Measurements from ENCODE around the gene B3GALNT2.

Gene B3GALNT2

DNA sequence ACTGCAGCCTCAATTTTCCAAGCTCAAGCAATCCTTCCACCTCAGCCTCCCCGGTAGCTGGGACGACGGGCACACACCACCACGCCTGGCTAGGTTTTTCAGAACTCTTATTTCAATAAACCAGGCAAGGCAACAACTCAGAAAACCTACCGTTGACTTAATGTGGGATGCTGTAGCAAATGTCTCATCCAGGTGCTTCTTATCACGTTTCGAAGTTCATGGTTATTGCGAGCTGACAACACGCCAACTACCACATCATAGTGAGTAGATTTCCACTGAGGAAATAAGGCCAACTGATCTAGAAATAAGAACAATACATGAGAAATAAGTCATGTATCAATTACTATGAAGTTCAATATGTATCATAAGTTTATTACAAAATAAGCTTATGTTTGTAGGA is 9.7 kb downstream of the B3GALNT2 start:
- H2AK5ac ChIP-seq (ENCODE audit: low read length, severe bottlenecking) = no peak overlapping the region
- no peak overlapping the region for H2BK120ac ChIP-seq (ENCODE audit: low read depth, low read length)
- no peak overlapping the region for H3K4me3 ChIP-seq (ENCODE audit: insufficient read depth in 1 of 2, low read depth in 1 of 2, low read length in 2 of 2)
- no peak overlapping the region for H2AFZ ChIP-seq (ENCODE audit: low read depth, low read length)
- no peak overlapping the region for H3K4ac ChIP-seq (ENCODE audit: low read depth in 1 of 2, low read length in 2 of 2)
- peaks cover 11% of the 10 kb centered on the region for H3K79me1 ChIP-seq (replicated peaks; ENCODE audit: low read length, poor library complexity, severe bottlenecking)
- H4K91ac ChIP-seq (ENCODE audit: low read length) = no peak overlapping the region
- no peak overlapping the region for H3K4me2 ChIP-seq (ENCODE audit: low read length, poor library complexity, severe bottlenecking)
- H3K18ac ChIP-seq (ENCODE audit: low read depth in 1 of 2, low read length in 2 of 2) = no peak overlapping the region
- H3K9ac ChIP-seq (ENCODE audit: low read length) = no peak overlapping the region
- 99% methylated on average over 7 of the region's 9 CpGs for WGBS
- no peak overlapping the region for H2BK15ac ChIP-seq (ENCODE audit: low read depth, poor library complexity, severe bottlenecking)
- H2BK12ac ChIP-seq (ENCODE audit: low read length in 2 of 2) = no peak overlapping the region
- H3K27ac ChIP-seq (ENCODE audit: low read length, poor library complexity, severe bottlenecking) = no peak overlapping the region
- no peaks in the 10 kb centered on the region for H3K9me3 ChIP-seq (ENCODE audit: control insufficient read depth, low read length)
- no peak overlapping the region for H3K14ac ChIP-seq (ENCODE audit: low read length in 2 of 2)
- no peak overlapping the region for H4K8ac ChIP-seq (ENCODE audit: low read length)
- H3K23ac ChIP-seq (ENCODE audit: low read length in 2 of 2) = no peak overlapping the region
- peaks cover 2% of the 10 kb centered on the region for H3K4me1 ChIP-seq (ENCODE audit: control insufficient read depth, insufficient read depth, low read depth, low read length)
- H3K27me3 ChIP-seq (ENCODE audit: control insufficient read depth in 1 of 2, insufficient read depth in 1 of 2, low read length in 2 of 2) = no peaks in the 10 kb centered on the region
- H2BK5ac ChIP-seq (ENCODE audit: low read depth, low read length, poor library complexity, severe bottlenecking) = no peak overlapping the region
- DNase-seq = no peak
- peaks cover 5 to 44% of the 10 kb centered on the region in 2 experiments for H3K36me3 ChIP-seq (ENCODE audit: control insufficient read depth in 1 of 2, insufficient read depth in 2 of 2, low read depth in 1 of 2, low read length in 2 of 2)

DNA sequence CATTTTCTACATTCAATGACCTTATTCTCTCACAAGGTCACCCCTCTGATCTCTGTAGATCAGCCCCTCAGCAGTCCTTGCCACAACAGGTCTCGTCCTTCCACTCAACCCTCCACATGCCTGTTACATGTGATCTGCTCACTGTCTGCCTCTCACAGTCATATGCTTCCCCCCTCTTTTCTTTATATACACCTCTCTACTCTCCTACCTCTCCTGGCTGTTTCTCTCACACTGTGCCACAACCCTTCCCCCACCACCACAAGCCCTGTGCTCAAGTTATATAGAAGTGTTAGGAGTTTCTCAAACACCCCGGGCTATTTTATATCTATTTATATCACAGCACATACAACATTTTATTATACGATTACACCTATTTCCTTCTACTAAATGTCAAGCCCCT is 12.6 kb downstream of the B3GALNT2 start:
- Histone ChIP-seq H3K23ac (ENCODE audit: low read length in 2 of 2) (no peak overlapping the region), H3K27ac (ENCODE audit: low read length, poor library complexity, severe bottlenecking) (no peak overlapping the region), H3K27me3 (ENCODE audit: control insufficient read depth in 1 of 2, insufficient read depth in 1 of 2, low read length in 2 of 2) (no peaks in the 10 kb centered on the region), H3K79me1 (replicated peaks; ENCODE audit: low read length, poor library complexity, severe bottlenecking) (peaks cover 13% of the 10 kb centered on the region), H3K4me1 (ENCODE audit: control insufficient read depth, insufficient read depth, low read depth, low read length) (peaks cover 2% of the 10 kb centered on the region), H2AFZ (ENCODE audit: low read depth, low read length) (no peak overlapping the region), H2BK120ac (ENCODE audit: low read depth, low read length) (no peak overlapping the region), H2BK5ac (ENCODE audit: low read depth, low read length, poor library complexity, severe bottlenecking) (no peak overlapping the region), H3K18ac (ENCODE audit: low read depth in 1 of 2, low read length in 2 of 2) (no peak overlapping the region), H3K9me3 (ENCODE audit: control insufficient read depth, low read length) (no peaks in the 10 kb centered on the region), H4K8ac (ENCODE audit: low read length) (no peak overlapping the region), H3K4me3 (ENCODE audit: insufficient read depth in 1 of 2, low read depth in 1 of 2, low read length in 2 of 2) (no peak overlapping the region), H3K9ac (ENCODE audit: low read length) (no peak overlapping the region), H3K36me3 (ENCODE audit: control insufficient read depth in 1 of 2, insufficient read depth in 2 of 2, low read depth in 1 of 2, low read length in 2 of 2) (peaks cover 5 to 54% of the 10 kb centered on the region in 2 experiments), H3K4ac (ENCODE audit: low read depth in 1 of 2, low read length in 2 of 2) (no peak overlapping the region), H2AK5ac (ENCODE audit: low read length, severe bottlenecking) (no peak overlapping the region), H2BK12ac (ENCODE audit: low read length in 2 of 2) (no peak overlapping the region), H4K91ac (ENCODE audit: low read length) (no peak overlapping the region), H3K14ac (ENCODE audit: low read length in 2 of 2) (no peak overlapping the region), H3K4me2 (ENCODE audit: low read length, poor library complexity, severe bottlenecking) (no peak overlapping the region), H2BK15ac (ENCODE audit: low read depth, poor library complexity, severe bottlenecking) (no peak overlapping the region)
- DNase-seq = no peak
- WGBS = 90% methylated on average over 3 of the region's 3 CpGs

DNA sequence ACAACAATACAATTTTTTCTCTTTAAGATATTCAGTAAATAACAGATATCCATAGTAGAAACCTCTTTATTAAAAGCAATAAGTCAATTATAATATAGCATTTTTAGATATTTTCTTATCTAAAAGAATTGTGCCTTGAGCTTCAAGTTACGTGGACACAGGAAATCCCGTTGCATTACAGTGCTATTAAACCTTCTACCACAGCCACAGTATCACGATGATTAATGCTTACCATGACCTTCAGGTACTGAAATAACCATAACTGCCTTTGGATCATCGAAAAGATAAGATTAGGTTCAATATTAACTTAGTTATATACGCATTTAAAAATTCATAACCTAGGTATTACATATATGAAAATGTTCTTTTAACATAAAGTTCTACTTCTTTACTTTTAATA is 17.9 kb downstream of the B3GALNT2 start:
- whole genome bisulfite sequencing = 87% methylated on average over 3 of the region's 5 CpGs
- Histone ChIP-seq H4K8ac (ENCODE audit: low read length) (no peak overlapping the region), H3K18ac (ENCODE audit: low read depth in 1 of 2, low read length in 2 of 2) (no peak overlapping the region), H3K4me1 (ENCODE audit: control insufficient read depth, insufficient read depth, low read depth, low read length) (no peaks in the 10 kb centered on the region), H2BK15ac (ENCODE audit: low read depth, poor library complexity, severe bottlenecking) (no peak overlapping the region), H3K4ac (ENCODE audit: low read depth in 1 of 2, low read length in 2 of 2) (no peak overlapping the region), H2AK5ac (ENCODE audit: low read length, severe bottlenecking) (no peak overlapping the region), H3K79me1 (replicated peaks; ENCODE audit: low read length, poor library complexity, severe bottlenecking) (peaks cover 8% of the 10 kb centered on the region), H3K23ac (ENCODE audit: low read length in 2 of 2) (no peak overlapping the region), H3K9me3 (ENCODE audit: control insufficient read depth, low read length) (no peaks in the 10 kb centered on the region), H3K27me3 (ENCODE audit: control insufficient read depth in 1 of 2, insufficient read depth in 1 of 2, low read length in 2 of 2) (no peaks in the 10 kb centered on the region), H3K4me2 (ENCODE audit: low read length, poor library complexity, severe bottlenecking) (no peak overlapping the region), H4K91ac (ENCODE audit: low read length) (no peak overlapping the region), H2BK5ac (ENCODE audit: low read depth, low read length, poor library complexity, severe bottlenecking) (no peak overlapping the region), H2AFZ (ENCODE audit: low read depth, low read length) (no peak overlapping the region), H3K36me3 (ENCODE audit: control insufficient read depth in 1 of 2, insufficient read depth in 2 of 2, low read depth in 1 of 2, low read length in 2 of 2) (peaks cover 5 to 51% of the 10 kb centered on the region in 2 experiments), H3K14ac (ENCODE audit: low read length in 2 of 2) (no peak overlapping the region), H2BK12ac (ENCODE audit: low read length in 2 of 2) (no peak overlapping the region), H3K27ac (ENCODE audit: low read length, poor library complexity, severe bottlenecking) (no peak overlapping the region), H3K9ac (ENCODE audit: low read length) (no peak overlapping the region), H2BK120ac (ENCODE audit: low read depth, low read length) (no peak overlapping the region), H3K4me3 (ENCODE audit: insufficient read depth in 1 of 2, low read depth in 1 of 2, low read length in 2 of 2) (no peak overlapping the region)
- no peak for DNase-seq

DNA sequence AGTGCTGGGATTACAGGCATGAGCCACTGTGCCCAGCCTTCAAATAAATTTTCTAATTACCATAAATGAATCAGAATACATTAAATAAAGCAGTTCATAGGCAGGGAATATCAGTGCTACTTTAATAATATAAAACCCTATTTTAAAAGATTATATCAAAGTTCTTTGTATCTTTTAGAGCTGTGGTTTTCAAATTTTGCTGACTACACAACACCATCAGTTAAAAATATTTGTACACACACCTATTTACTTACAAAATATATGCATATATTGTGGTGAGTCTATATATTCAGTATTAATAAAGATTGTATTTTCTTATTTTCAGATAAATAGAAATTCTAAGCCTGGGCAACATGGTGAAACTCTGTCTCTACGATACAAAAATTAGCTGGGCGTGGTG is 18.7 kb downstream of the B3GALNT2 start:
- Histone ChIP-seq H2BK15ac (ENCODE audit: low read depth, poor library complexity, severe bottlenecking) (no peak overlapping the region), H3K9me3 (ENCODE audit: control insufficient read depth, low read length) (no peaks in the 10 kb centered on the region), H2AFZ (ENCODE audit: low read depth, low read length) (no peak overlapping the region), H3K4me1 (ENCODE audit: control insufficient read depth, insufficient read depth, low read depth, low read length) (no peaks in the 10 kb centered on the region), H3K9ac (ENCODE audit: low read length) (no peak overlapping the region), H3K4ac (ENCODE audit: low read depth in 1 of 2, low read length in 2 of 2) (no peak overlapping the region), H3K14ac (ENCODE audit: low read length in 2 of 2) (no peak overlapping the region), H3K4me3 (ENCODE audit: insufficient read depth in 1 of 2, low read depth in 1 of 2, low read length in 2 of 2) (no peak overlapping the region), H2BK5ac (ENCODE audit: low read depth, low read length, poor library complexity, severe bottlenecking) (no peak overlapping the region), H2BK120ac (ENCODE audit: low read depth, low read length) (no peak overlapping the region), H2BK12ac (ENCODE audit: low read length in 2 of 2) (no peak overlapping the region), H4K8ac (ENCODE audit: low read length) (no peak overlapping the region), H2AK5ac (ENCODE audit: low read length, severe bottlenecking) (no peak overlapping the region), H3K27me3 (ENCODE audit: control insufficient read depth in 1 of 2, insufficient read depth in 1 of 2, low read length in 2 of 2) (no peaks in the 10 kb centered on the region), H3K18ac (ENCODE audit: low read depth in 1 of 2, low read length in 2 of 2) (no peak overlapping the region), H4K91ac (ENCODE audit: low read length) (no peak overlapping the region), H3K4me2 (ENCODE audit: low read length, poor library complexity, severe bottlenecking) (no peak overlapping the region), H3K23ac (ENCODE audit: low read length in 2 of 2) (no peak overlapping the region), H3K36me3 (ENCODE audit: control insufficient read depth in 1 of 2, insufficient read depth in 2 of 2, low read depth in 1 of 2, low read length in 2 of 2) (peaks cover 7 to 46% of the 10 kb centered on the region in 2 experiments), H3K27ac (ENCODE audit: low read length, poor library complexity, severe bottlenecking) (no peak overlapping the region), H3K79me1 (replicated peaks; ENCODE audit: low read length, poor library complexity, severe bottlenecking) (peaks cover 9% of the 10 kb centered on the region)
- 96% methylated on average over 2 of the region's 2 CpGs for WGBS
- DNase-seq = no peak

All from mesenchymal stem cell (in vitro differentiated cells and primary cell).